Neural crest cell (in vitro differentiated cells): ENCODE results near the gene TSPEAR. TPM values are rescaled to one million over a fixed set of nuclear protein-coding genes. Genes with fewer than 3 reads are reported as not detected.
"Not testable (repeated sequence)": the region's sequence is repeated elsewhere in the genome, so short reads cannot be mapped to it uniquely, and the experiment has no call there.

Experiments used
- DNase-seq: peaks from one replicate; pipeline ENCODE4 v3.0.0; 2021; ENCODE audit warnings: low read depth, mixed read lengths, low spot score
- H3K27ac Mint-ChIP-seq: one replicate; pipeline ENCODE4 v1.8.0; 2021; ENCODE audit warnings: mild to moderate bottlenecking, mixed read lengths; ENCODE audit not compliant: unreplicated experiment
- H3K27me3 Mint-ChIP-seq: 2 replicates; pipeline ENCODE4 v1.8.0; 2021; ENCODE audit warnings: low read depth, mild to moderate bottlenecking, mixed read lengths
- H3K36me3 Mint-ChIP-seq: 2 replicates; pipeline ENCODE4 v1.8.0; 2021; ENCODE audit warnings: low read depth, mild to moderate bottlenecking, mixed read lengths
- H3K4me1 Mint-ChIP-seq: 2 replicates; pipeline ENCODE4 v1.8.0; 2021; ENCODE audit warnings: mixed read lengths
- H3K4me3 Mint-ChIP-seq: one replicate; pipeline ENCODE4 v1.8.0; 2021; ENCODE audit warnings: mild to moderate bottlenecking, mixed read lengths
- H3K9me3 Mint-ChIP-seq: 2 replicates; pipeline ENCODE4 v1.8.0; 2021; ENCODE audit warnings: mixed read lengths
- total RNA-seq: library from RNA; stranded (reverse); gene quantifications from 2 replicates; pipeline ENCODE4 v1.2.1, GENCODE V29; 2021
- TF ChIP-seq, protein P1 (sequence below): fragments of 200-600 bp; sonication (generic); conservative IDR thresholded peaks from 2 replicates; pipeline ENCODE4 v1.5.0; 2021; ENCODE audit warnings: antibody characterized with exemption, mild to moderate bottlenecking

TSPEAR gene
- total RNA-seq, 1 donor from 2014 or later, result not detected

DNA sequence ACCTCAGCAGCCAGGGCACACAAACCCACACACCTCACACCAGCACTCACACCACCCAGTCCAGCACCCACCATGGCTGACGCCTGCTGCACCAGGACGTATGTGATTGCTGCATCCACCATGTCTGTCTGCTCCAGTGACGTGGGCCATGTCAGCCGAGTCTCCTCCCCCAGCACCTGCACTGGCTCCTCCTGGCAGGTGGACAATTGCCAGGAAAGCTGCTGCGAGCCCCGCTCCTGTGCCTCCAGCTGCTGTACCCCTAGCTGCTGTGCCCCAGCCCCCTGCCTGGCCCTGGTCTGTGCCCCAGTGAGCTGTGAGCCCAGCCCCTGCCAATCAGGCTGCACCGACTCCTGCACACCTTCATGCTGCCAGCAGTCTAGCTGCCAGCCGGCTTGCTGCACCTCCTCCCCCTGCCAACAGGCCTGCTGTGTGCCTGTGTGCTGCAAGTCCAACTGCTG, 99.3 kb downstream of the TSPEAR start, which contains the start of gene KRTAP10-8:
Gene KRTAP10-8, plus strand, starts transcription at position 51 of the 458 bp plus-strand sequence. Its CDS starts 22 bp downstream, at position 73.
- DNase-seq, result no peak
- peaks cover 10% of the 10 kb centered on the region for H3K27me3 Mint-ChIP-seq
- no peak within 1 kb of the TSS for H3K27ac Mint-ChIP-seq
- TF ChIP-seq, protein P1, sequence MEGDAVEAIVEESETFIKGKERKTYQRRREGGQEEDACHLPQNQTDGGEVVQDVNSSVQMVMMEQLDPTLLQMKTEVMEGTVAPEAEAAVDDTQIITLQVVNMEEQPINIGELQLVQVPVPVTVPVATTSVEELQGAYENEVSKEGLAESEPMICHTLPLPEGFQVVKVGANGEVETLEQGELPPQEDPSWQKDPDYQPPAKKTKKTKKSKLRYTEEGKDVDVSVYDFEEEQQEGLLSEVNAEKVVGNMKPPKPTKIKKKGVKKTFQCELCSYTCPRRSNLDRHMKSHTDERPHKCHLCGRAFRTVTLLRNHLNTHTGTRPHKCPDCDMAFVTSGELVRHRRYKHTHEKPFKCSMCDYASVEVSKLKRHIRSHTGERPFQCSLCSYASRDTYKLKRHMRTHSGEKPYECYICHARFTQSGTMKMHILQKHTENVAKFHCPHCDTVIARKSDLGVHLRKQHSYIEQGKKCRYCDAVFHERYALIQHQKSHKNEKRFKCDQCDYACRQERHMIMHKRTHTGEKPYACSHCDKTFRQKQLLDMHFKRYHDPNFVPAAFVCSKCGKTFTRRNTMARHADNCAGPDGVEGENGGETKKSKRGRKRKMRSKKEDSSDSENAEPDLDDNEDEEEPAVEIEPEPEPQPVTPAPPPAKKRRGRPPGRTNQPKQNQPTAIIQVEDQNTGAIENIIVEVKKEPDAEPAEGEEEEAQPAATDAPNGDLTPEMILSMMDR, result no peak
- no peaks in the 10 kb centered on the region for H3K4me1 Mint-ChIP-seq
- peaks cover 14% of the 10 kb centered on the region for H3K9me3 Mint-ChIP-seq
- peaks cover 12% of the 10 kb centered on the region for H3K36me3 Mint-ChIP-seq
- H3K4me3 Mint-ChIP-seq, result no peak within 1 kb of the TSS

DNA sequence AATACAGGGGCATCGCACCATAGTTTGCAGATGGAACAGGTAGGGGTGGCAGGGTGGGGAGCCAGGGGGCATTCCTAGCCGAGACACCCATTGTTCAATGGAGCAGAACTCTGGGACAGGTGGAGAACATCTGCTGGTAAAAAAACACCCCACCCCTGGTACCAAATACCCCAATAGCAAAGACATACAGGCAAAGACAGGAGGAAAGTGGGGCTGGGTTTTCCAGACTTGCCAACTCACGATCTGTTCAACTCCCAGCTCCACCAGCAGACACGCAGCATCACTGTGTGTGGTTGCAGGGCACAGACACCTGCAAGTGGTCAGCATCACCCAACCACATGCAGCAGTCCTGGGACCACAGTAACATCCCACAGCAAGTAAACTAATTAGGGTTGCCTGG, 99.8 kb downstream of the TSPEAR start:
- H3K4me3 Mint-ChIP-seq, result no peak overlapping the region
- no peaks in the 10 kb centered on the region for H3K4me1 Mint-ChIP-seq
- H3K9me3 Mint-ChIP-seq, result peaks cover 15% of the 10 kb centered on the region
- TF ChIP-seq, protein P1, result no peak
- no peak overlapping the region for H3K27ac Mint-ChIP-seq
- no peak for DNase-seq
- H3K36me3 Mint-ChIP-seq, result peaks cover 12% of the 10 kb centered on the region
- H3K27me3 Mint-ChIP-seq, result peaks cover 12% of the 10 kb centered on the region

GRCh38 chr21:44610157-44610843, 101.1 kb downstream of the TSPEAR start:
- peaks cover 12% of the 10 kb centered on the region for H3K36me3 Mint-ChIP-seq
- H3K4me1 Mint-ChIP-seq, DNase-seq, H3K4me3 Mint-ChIP-seq, H3K27ac Mint-ChIP-seq: not testable (repeated sequence)
- H3K9me3 Mint-ChIP-seq, result peaks cover 17% of the 10 kb centered on the region
- peaks cover 20% of the 10 kb centered on the region for H3K27me3 Mint-ChIP-seq

DNA sequence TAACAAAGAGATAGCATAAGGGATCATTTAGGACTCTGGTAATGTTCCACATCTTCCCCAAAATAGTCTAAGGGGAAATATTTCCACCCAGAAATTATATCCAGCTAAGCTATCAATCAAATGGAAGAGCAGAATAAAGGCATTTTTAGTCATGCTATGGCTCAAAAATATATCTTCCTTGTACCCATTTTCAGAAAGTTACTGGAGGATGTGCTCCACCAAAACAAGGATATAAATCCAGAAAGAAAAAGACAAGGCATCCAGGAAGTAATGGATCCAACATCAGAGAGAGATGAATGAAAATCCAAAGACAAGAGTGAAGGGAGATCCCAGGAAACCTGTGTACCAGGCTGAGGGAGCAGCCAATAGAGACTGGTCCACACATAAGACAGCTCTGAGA, 102.2 kb downstream of the TSPEAR start:
- H3K4me3 Mint-ChIP-seq, result no peak overlapping the region
- peaks cover 30% of the 10 kb centered on the region for H3K27me3 Mint-ChIP-seq
- H3K36me3 Mint-ChIP-seq, result peaks cover 12% of the 10 kb centered on the region
- DNase-seq, result no peak
- H3K9me3 Mint-ChIP-seq, result peaks cover 25% of the 10 kb centered on the region
- TF ChIP-seq, protein P1, result no peak
- no peak overlapping the region for H3K27ac Mint-ChIP-seq
- no peaks in the 10 kb centered on the region for H3K4me1 Mint-ChIP-seq

GRCh38 chr21:44606495-44606894, 104.9 kb downstream of the TSPEAR start:
- H3K27me3 Mint-ChIP-seq, result peaks cover 33% of the 10 kb centered on the region
- H3K4me3 Mint-ChIP-seq, result no peak overlapping the region
- TF ChIP-seq, protein P1, result no peak
- H3K9me3 Mint-ChIP-seq, result peaks cover 25% of the 10 kb centered on the region
- H3K27ac Mint-ChIP-seq, result no peak overlapping the region
- DNase-seq, result no peak
- H3K4me1 Mint-ChIP-seq, result no peaks in the 10 kb centered on the region
- peaks cover 12% of the 10 kb centered on the region for H3K36me3 Mint-ChIP-seq

- Mint-ChIP-seq H3K4me3 (no peak overlapping the region), H3K4me1 (no peaks in the 10 kb centered on the region), H3K27ac (no peak overlapping the region), H3K27me3 (peaks cover 33% of the 10 kb centered on the region), H3K36me3 (no peaks in the 10 kb centered on the region), H3K9me3 (peaks cover 14% of the 10 kb centered on the region)
- no peak for DNase-seq
- TF ChIP-seq, protein P1, result no peak
Measured at GRCh38 chr21:44603911-44604310, 107.5 kb downstream of the TSPEAR start.
